SK-N-MC (cell line): ENCODE measurements around the gene DPEP3.

Experiments
- EZH2 ChIP-seq: fragments of 200-600 bp; sonication (generic); IDR thresholded peaks from one replicate; pipeline ENCODE4 v1.6.1; 2017; ENCODE audit warnings: antibody characterized with exemption
- FOXP2 ChIP-seq: optimal IDR thresholded peaks from 2 replicates; pipeline ENCODE3; 2011; ENCODE audit warnings: mild to moderate bottlenecking, moderate library complexity; ENCODE audit not compliant: insufficient read depth; ENCODE audit errors: extremely low read length, control extremely low read depth
- POLR2AphosphoS5 ChIP-seq: IDR thresholded peaks from 2 replicates; pipeline ENCODE4 v1.6.1; 2012; ENCODE audit warnings: mild to moderate bottlenecking, low read depth, low read length, borderline replicate concordance

DNA sequence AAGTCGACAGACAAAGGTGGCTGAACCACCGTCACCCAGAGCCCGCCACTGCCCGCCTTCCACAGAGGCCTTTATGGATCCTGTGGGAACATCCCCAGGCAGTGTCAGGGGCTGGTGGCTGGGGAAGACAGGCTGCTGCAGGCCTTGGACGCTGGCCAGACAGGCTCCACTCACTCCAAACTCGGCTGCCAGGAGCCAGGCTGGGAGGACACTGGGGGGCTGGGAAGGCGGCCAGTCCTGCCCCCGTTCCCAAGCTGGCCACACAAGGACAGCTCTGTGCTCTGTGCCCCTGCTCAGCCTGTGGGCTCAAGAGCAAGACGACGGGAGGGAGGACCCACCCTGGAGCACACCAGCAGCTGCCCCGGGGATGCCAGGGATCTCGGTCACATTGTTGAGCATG lies 28.8 kb downstream of the DPEP3 start:
- no peak for TF ChIP-seq POLR2AphosphoS5
- no peak for TF ChIP-seq EZH2
- TF ChIP-seq FOXP2: no peak
